ENCODE results near the gene ARHGEF40.
A peak's percentile ranks its signal among the peaks of the same experiment; 100 is the strongest.

The ARHGEF40 gene

DNA sequence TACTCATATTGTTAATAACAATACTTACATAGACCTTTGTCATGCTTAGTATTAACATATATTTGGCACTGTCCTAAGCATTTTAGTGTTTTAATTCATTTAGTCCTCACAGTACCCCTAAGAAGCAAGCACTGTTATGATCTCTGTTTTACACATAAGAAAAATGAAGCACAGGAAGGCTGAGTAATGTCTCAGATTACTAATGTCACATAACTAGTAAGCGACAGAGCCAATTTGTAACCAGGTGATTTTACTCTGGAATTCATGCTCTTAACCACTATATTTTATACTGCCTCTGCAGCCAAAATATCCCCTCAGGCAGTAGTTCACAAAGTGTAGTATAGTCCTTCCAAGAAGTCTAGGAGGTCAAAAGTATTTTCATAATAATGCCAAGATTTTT is 51.0 kb downstream of the ARHGEF40 start:
- DNase-seq (ENCODE audit: low spot score) = no peak

DNA sequence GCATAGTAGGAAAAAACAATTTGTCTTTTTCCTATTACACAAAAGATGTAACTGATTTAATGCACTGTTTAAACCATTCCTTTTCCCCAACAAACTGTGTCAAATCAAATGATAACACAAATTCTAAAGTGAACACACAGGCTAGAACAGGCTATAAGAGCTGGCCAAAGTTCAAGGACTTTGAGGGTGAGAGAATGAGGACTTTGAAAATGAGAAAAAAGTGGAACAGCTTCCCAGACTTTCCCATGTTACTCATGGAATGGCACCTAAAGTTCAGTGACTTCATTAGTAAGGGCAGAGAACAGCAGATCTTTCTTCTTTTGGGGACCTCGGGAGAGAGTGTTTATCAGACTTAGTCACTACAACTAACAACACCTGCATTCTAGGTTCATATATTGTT is 53.3 kb downstream of the ARHGEF40 start:
- no peak for DNase-seq (ENCODE audit: low spot score)

DNA sequence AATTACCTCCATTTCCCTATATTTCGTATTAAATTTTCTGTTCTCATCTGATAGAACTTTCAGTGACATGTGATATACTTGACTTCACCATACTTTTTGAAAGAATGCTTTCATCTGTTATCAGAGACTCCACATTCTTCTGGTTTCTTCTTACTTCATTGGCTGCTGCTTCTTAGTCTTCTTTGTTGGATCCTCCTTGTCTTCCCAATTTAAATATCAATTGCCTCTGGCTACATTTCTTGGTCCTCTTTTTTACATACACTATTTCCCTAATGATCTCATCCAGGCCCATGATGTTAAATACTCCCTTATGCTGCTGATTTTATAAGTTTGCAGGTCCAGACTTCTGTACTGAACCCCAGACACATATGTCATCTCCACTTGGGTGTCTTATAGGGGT is 63.8 kb downstream of the ARHGEF40 start:
- DNase-seq (ENCODE audit: low spot score) = no peak

DNA sequence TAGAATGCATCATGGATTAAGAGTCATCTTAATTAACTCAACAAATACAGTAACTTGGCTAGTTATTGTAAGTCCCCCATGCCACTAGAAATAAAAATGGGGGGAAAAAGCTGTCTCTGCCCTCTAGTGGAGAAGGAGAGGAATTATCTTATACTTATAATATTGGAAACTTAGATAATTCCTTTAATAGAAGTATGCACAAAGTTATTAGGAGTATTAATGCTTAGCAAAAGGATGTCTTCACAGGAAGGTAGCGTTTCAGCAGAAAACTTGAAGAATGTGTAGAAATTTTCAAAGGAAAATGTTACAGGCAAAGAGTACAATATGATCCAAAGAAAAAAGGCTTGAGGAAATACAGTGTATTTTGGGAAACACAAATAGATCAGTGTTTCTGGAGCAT is 65.9 kb downstream of the ARHGEF40 start:
- peak; percentile 1 for DNase-seq (ENCODE audit: low spot score)

All from CD4-positive, alpha-beta T cell treated with Interleukin-6 at 100 ng/mL for 8 hours (primary cell).